Measurements from ENCODE around the gene PHLPP1.

DNA sequence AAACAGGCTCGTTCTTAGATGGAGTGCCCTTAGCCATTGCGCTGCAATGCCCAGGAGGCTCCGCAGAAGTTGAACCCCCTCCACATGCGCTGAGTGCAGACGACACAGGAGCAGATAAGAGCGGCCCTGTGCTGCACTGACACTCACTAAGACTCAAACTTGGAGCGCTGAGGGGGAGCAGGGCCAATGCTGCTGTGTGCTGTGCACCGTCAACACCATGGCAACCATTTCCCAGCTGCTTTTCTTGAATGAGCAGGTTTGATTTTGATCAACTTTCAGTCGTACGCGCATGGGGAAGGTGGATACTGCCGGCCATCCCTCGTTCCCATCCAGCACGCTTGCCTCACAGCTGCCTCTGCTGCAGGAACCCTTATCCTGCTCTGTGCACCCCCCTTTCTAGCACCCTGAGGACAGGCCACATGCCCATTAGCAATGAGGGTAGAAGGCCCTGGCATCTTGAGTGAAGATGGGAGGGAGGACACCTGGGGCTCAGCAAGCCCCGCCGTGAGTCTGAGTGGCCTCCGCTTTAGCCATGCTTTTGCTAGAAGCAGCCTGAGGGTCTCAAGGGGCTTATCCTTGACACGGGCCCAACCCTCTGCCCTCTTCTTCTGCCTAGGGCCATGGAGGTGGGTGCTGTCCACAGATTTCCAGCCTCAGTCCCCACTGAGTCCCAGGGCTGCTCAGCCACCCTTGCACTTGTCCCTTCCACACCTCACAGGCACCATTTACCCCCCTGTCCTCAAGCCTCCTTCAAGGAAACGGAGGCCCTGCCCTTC lies 271.9 kb downstream of the PHLPP1 start:
- TF ChIP-seq, protein P1, sequence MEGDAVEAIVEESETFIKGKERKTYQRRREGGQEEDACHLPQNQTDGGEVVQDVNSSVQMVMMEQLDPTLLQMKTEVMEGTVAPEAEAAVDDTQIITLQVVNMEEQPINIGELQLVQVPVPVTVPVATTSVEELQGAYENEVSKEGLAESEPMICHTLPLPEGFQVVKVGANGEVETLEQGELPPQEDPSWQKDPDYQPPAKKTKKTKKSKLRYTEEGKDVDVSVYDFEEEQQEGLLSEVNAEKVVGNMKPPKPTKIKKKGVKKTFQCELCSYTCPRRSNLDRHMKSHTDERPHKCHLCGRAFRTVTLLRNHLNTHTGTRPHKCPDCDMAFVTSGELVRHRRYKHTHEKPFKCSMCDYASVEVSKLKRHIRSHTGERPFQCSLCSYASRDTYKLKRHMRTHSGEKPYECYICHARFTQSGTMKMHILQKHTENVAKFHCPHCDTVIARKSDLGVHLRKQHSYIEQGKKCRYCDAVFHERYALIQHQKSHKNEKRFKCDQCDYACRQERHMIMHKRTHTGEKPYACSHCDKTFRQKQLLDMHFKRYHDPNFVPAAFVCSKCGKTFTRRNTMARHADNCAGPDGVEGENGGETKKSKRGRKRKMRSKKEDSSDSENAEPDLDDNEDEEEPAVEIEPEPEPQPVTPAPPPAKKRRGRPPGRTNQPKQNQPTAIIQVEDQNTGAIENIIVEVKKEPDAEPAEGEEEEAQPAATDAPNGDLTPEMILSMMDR (tag by site-specific recombination; IDR thresholded peaks at IDR 0.05) = no peak
- TF ChIP-seq MEIS1 (CRISPR knock-in tag; IDR thresholded peaks at IDR 0.05; ENCODE audit: borderline replicate concordance) = no peak
- no peak for TF ChIP-seq ZNF174 (tag by site-specific recombination; IDR thresholded peaks at IDR 0.05)
- no peak for TF ChIP-seq ZNF274 (IDR thresholded peaks at IDR 0.05; ENCODE audit: low read length)
- TF ChIP-seq ZNF274 (tag by site-specific recombination; IDR thresholded peaks at IDR 0.05; ENCODE audit: borderline replicate concordance) = no peak
- TF ChIP-seq ZNF548 (tag by site-specific recombination; IDR thresholded peaks at IDR 0.05) = no peak
- TF ChIP-seq ZNF10 (tag by site-specific recombination; IDR thresholded peaks at IDR 0.05) = no peak
- TF ChIP-seq ZNF239 (tag by site-specific recombination; IDR thresholded peaks at IDR 0.05) = no peak
- no peak for TF ChIP-seq ZNF521 (tag by site-specific recombination; IDR thresholded peaks at IDR 0.05)
- no peak for TF ChIP-seq ZBTB21 (tag by site-specific recombination; IDR thresholded peaks at IDR 0.05)
